Measurements from ENCODE around the gene KCNQ1. TPM values are rescaled to one million over a fixed set of nuclear protein-coding genes. Genes with fewer than 3 reads are reported as not detected.
A peak's percentile ranks its signal among the peaks of the same experiment; 100 is the strongest.

Gene KCNQ1
- total and polyA plus RNA-seq, 7 donors, result 1.1 to 25.2 (median 3.8) TPM

DNA sequence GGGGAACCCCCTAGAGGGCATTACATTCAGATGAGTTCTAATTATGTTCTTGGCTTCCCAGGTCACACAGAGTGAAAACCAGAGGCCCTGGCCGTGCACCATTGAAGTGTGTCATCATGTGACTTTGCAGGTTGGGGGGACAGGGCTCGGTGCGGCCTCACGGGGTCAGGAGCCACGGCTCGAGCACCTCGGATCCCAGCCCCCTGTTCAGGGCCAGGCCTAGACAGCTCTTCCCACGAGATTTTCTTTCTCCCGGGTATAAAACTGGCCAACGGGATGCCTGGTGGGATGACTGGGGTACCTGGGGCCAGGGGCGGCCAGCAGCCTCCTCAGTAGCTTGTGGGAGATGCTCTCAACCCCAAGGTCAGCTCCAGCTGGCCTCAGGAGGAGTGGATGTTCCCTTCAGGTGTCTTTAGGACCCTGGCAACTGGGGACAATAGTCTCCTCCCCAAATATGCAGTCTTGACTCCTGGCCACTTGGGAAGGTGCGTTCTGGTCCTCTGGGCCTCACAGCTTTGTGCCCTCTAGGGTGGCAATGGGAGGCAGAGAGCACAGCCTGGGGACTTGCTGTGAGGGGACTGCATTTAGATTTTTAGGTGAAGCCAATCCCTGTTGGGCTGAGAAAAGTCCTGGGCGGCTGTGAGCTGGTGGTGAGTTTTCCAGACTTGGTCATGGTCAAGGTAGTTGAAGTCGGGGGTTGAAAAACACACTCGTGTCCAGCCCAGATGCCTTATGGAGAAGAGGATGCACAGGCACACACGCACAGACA lies 95.6 kb downstream of the KCNQ1 start:
- Histone ChIP-seq H3K27ac (no peak overlapping the region), H3K4me1 (no peaks in the 10 kb centered on the region), H3K36me3 (no peaks in the 10 kb centered on the region), H3K9me3 (no peaks in the 10 kb centered on the region), H3K4me3 (no peak overlapping the region), H3K27me3 (no peaks in the 10 kb centered on the region)
- WGBS, 2 donors, result 92 to 93% methylated on average over 16 of the region's 16 CpGs
- intact Hi-C loops (cut with DNase I), result no loop called here
- DNase-seq, result peak; percentile 47
- no peak for TF ChIP-seq CTCF (IDR thresholded peaks at IDR 0.05)
- TF ChIP-seq POLR2A (IDR thresholded peaks at IDR 0.05), result no peak
- no peak for TF ChIP-seq EP300 (IDR thresholded peaks at IDR 0.05)
- no peak for TF ChIP-seq POLR2AphosphoS5 (IDR thresholded peaks at IDR 0.05)

DNA sequence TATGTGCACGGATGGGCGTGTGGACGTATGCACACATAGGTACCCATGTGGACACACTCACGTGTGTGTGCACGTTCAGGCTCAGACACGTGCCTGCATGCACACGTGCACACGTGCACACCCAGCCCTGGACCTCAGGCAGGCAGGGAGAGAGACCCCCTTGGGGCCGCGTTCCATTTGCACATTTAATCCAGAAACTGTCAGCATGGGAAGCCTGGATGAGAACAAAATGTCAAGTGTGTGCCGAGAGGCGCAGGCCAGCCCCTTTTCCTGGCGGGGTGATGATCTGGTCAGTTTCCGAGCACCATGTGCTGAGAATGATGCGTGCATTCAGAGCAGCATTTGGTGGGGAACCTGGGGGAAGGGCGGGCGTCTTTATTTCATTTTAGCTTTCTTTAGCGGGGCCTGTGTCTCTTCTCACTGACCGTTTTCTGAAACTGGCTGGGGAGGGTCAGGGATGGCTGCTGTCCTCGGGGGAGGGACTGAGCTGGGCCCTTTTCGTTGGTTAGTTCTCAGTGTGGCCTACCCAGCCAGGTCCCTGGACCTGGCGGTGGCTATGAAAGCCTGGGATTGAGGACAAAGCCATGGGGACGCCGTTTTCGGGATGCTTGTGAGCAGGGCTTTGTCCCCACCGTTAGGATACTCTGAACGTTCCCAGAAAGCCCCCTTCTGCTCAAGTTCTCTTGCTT lies 96.3 kb downstream of the KCNQ1 start:
- Histone ChIP-seq H3K4me1 (no peaks in the 10 kb centered on the region), H3K4me3 (no peak overlapping the region), H3K27me3 (no peaks in the 10 kb centered on the region), H3K36me3 (no peaks in the 10 kb centered on the region), H3K9me3 (no peaks in the 10 kb centered on the region), H3K27ac (no peak overlapping the region)
- intact Hi-C loops (cut with DNase I), result no loop called here
- 93% methylated on average over 27 of the region's 27 CpGs for WGBS, 2 donors
- TF ChIP-seq POLR2A (IDR thresholded peaks at IDR 0.05), result no peak
- TF ChIP-seq CTCF (IDR thresholded peaks at IDR 0.05), result no peak
- TF ChIP-seq EP300 (IDR thresholded peaks at IDR 0.05), result no peak
- no peak for TF ChIP-seq POLR2AphosphoS5 (IDR thresholded peaks at IDR 0.05)
- DNase-seq, result peak; percentile 25

DNA sequence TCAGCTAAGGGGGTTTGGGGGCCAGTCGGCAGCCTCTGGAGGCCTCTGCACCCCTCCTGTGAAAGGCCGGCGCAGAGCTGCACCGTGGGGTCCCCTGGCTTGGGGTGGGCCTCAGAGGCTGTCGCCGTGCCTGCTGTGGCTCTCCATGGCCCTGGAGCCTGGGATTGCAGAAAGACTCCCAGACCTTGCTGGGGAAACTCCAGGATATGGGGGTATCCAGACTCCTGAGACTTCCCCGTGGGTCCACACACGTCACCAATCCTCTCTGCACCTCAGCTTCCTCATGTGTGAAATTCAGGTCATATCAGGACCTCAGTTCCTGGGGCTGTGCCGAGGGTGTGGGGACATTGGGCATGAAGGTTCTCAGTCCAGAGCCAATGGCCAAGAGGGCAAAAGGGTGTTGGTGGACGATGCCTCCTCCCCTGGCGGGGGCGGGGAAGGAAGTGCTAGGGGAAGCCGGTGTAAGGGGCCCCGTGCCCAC lies 97.1 kb downstream of the KCNQ1 start:
- Histone ChIP-seq H3K4me1 (no peaks in the 10 kb centered on the region), H3K27me3 (no peaks in the 10 kb centered on the region), H3K36me3 (no peaks in the 10 kb centered on the region), H3K9me3 (no peaks in the 10 kb centered on the region), H3K27ac (no peak overlapping the region), H3K4me3 (no peak overlapping the region)
- TF ChIP-seq EP300 (IDR thresholded peaks at IDR 0.05), result no peak
- TF ChIP-seq POLR2A (IDR thresholded peaks at IDR 0.05), result no peak
- no peak for TF ChIP-seq POLR2AphosphoS5 (IDR thresholded peaks at IDR 0.05)
- TF ChIP-seq CTCF (IDR thresholded peaks at IDR 0.05), result no peak
- intact Hi-C loops (cut with DNase I), result no loop called here
- WGBS, 2 donors, result 89 to 91% methylated on average over 14 of the region's 14 CpGs
- DNase-seq, result peak; percentile 48

GRCh38 chr11:2542406-2542805 lies 97.6 kb downstream of the KCNQ1 start:
- no peak overlapping the region for H3K27ac ChIP-seq
- TF ChIP-seq POLR2AphosphoS5 (IDR thresholded peaks at IDR 0.05), result no peak
- no peak for TF ChIP-seq EP300 (IDR thresholded peaks at IDR 0.05)
- no peak for TF ChIP-seq CTCF (IDR thresholded peaks at IDR 0.05)
- no peak for TF ChIP-seq POLR2A (IDR thresholded peaks at IDR 0.05)
- H3K4me1 ChIP-seq, result no peaks in the 10 kb centered on the region
- H3K4me3 ChIP-seq, result no peak overlapping the region
- WGBS, 2 donors, result 92 to 95% methylated on average over 10 of the region's 10 CpGs
- H3K27me3 ChIP-seq, result no peaks in the 10 kb centered on the region
- no peaks in the 10 kb centered on the region for H3K36me3 ChIP-seq
- peak; percentile 46 for DNase-seq
- H3K9me3 ChIP-seq, result no peaks in the 10 kb centered on the region
- intact Hi-C loops (cut with DNase I), result no loop called here

All from sigmoid colon (tissue), 7 donors.